SK-N-SH treated with all-trans-retinoic acid at 6 μM for 48 hours (cell line): Measurements from ENCODE around the gene R3HDM4.

Experiments
- ISL1 ChIP-seq: fragments of 250-450 bp; sonication (Bioruptor Pico); IDR thresholded peaks from 2 replicates; pipeline ENCODE4 v2.1.2; 2022; ENCODE audit warnings: mild to moderate bottlenecking, moderate library complexity
- PPARA ChIP-seq: fragments of 250-450 bp; sonication (Bioruptor Pico); IDR thresholded peaks from 2 replicates; pipeline ENCODE4 v1.5.0; 2020; ENCODE audit warnings: mild to moderate bottlenecking, borderline replicate concordance
- RARB ChIP-seq: fragments of 250-450 bp; sonication (Bioruptor Pico); IDR thresholded peaks from 2 replicates; pipeline ENCODE4 v1.8.0; 2021; ENCODE audit warnings: mild to moderate bottlenecking, moderate library complexity
- TOX ChIP-seq: fragments of 250-450 bp; sonication (Bioruptor Pico); IDR thresholded peaks from 2 replicates; pipeline ENCODE4 v1.8.0; 2021; ENCODE audit warnings: mild to moderate bottlenecking, moderate library complexity, borderline replicate concordance
- ZFP3 ChIP-seq: fragments of 250-450 bp; sonication (Bioruptor Pico); IDR thresholded peaks from 2 replicates; pipeline ENCODE4 v1.5.0; 2020; ENCODE audit warnings: mild to moderate bottlenecking, moderate library complexity
- ZFP30 ChIP-seq: fragments of 450-650 bp; formaldehyde crosslinking; IDR thresholded peaks from 2 replicates; pipeline ENCODE4 v1.5.0; 2022; ENCODE audit warnings: mild to moderate bottlenecking, moderate library complexity
- TF ChIP-seq, protein P1 (sequence below): fragments of 250-450 bp; sonication (Bioruptor Pico); IDR thresholded peaks from 2 replicates; pipeline ENCODE4 v1.5.0; 2020; ENCODE audit warnings: mild to moderate bottlenecking, moderate library complexity

DNA sequence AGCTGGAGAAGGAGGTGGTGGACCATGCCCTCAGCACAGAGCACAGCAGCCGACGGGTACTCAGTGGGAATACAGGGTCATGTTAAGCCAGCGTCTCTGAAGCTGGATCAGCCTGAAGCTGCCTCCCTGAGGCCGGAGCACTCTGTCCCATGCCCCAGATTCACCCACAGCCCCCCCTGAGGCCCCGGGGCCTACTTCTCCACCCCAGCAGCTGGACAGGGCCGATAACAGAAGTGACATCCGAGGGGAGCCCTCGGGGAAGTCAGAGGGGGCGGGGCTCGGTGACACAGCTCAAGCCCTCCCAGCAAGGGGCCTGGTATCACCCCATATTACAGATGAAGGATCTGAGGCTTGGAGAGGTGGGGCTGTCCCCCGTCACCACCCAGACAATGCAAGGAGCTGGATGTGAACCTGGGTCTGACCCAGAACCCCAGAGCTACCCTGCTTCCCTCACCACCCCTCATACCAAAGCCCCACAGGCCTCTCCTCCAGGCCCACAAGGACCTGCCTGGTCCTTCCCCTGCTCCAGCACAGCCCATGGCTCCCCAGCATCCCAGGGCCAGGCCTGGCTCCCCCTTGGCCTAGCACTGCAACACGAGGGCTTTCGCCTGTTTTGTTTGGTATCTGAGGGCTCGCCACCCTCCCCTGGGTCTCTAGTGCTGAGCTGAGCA, 5.7 kb downstream of the R3HDM4 start:
- TF ChIP-seq ZFP30 (CRISPR knock-in tag), result no peak
- TF ChIP-seq ZFP3 (CRISPR knock-in tag), result no peak
- no peak for TF ChIP-seq RARB
- no peak for TF ChIP-seq TOX (CRISPR knock-in tag)
- no peak for TF ChIP-seq PPARA (CRISPR knock-in tag)
- TF ChIP-seq, protein P1, sequence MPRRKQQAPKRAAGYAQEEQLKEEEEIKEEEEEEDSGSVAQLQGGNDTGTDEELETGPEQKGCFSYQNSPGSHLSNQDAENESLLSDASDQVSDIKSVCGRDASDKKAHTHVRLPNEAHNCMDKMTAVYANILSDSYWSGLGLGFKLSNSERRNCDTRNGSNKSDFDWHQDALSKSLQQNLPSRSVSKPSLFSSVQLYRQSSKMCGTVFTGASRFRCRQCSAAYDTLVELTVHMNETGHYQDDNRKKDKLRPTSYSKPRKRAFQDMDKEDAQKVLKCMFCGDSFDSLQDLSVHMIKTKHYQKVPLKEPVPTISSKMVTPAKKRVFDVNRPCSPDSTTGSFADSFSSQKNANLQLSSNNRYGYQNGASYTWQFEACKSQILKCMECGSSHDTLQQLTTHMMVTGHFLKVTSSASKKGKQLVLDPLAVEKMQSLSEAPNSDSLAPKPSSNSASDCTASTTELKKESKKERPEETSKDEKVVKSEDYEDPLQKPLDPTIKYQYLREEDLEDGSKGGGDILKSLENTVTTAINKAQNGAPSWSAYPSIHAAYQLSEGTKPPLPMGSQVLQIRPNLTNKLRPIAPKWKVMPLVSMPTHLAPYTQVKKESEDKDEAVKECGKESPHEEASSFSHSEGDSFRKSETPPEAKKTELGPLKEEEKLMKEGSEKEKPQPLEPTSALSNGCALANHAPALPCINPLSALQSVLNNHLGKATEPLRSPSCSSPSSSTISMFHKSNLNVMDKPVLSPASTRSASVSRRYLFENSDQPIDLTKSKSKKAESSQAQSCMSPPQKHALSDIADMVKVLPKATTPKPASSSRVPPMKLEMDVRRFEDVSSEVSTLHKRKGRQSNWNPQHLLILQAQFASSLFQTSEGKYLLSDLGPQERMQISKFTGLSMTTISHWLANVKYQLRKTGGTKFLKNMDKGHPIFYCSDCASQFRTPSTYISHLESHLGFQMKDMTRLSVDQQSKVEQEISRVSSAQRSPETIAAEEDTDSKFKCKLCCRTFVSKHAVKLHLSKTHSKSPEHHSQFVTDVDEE (CRISPR knock-in tag), result no peak
- TF ChIP-seq ISL1 (CRISPR knock-in tag), result no peak
